GM21390 (cell line): Measurements from ENCODE around the gene NEK3.
A peak's percentile ranks its signal among the peaks of the same experiment; 100 is the strongest.
"Not testable (repeated sequence)": the region's sequence is repeated elsewhere in the genome, so short reads cannot be mapped to it uniquely, and the experiment has no call there.

Experiments used
- ATAC-seq: cut with Tn5 transposase; IDR thresholded peaks from one replicate; pipeline ENCODE4 v1.9.1; 2021; ENCODE audit not compliant: unreplicated experiment

Gene NEK3

GRCh38 chr13:52159159-52159982 lies at the start of gene NEK3:
Gene NEK3, minus strand, starts transcription at chr13:52159597. Its CDS starts 3,406 bp downstream, at chr13:52156191.
- ATAC-seq: peak; percentile 81

- not testable (repeated sequence) for ATAC-seq
These were observed 49.0 kb upstream of the NEK3 start for GRCh38 chr13:52208384-52208783.

- ATAC-seq: not testable (repeated sequence)
These were observed 48.5 kb upstream of the NEK3 start for GRCh38 chr13:52207896-52208295.

- ATAC-seq: not testable (repeated sequence)
These were observed 47.9 kb upstream of the NEK3 start for GRCh38 chr13:52207337-52207736.

GRCh38 chr13:52204546-52204945 lies 45.1 kb upstream of the NEK3 start:
- not testable (repeated sequence) for ATAC-seq

GRCh38 chr13:52203864-52204263 lies 44.5 kb upstream of the NEK3 start:
- not testable (repeated sequence) for ATAC-seq

GRCh38 chr13:52202506-52202905 lies 43.1 kb upstream of the NEK3 start:
- not testable (repeated sequence) for ATAC-seq

GRCh38 chr13:52201439-52202193 lies 42.2 kb upstream of the NEK3 start:
- ATAC-seq: not testable (repeated sequence)

- ATAC-seq: peak; percentile 59
These were observed 36.0 kb upstream of the NEK3 start for GRCh38 chr13:52195401-52195837.

GRCh38 chr13:52194184-52194868 lies 34.9 kb upstream of the NEK3 start:
- ATAC-seq: peak; percentile 73

GRCh38 chr13:52193587-52194183 lies 34.3 kb upstream of the NEK3 start:
- ATAC-seq: not testable (repeated sequence)

GRCh38 chr13:52187424-52188187 lies 28.2 kb upstream of the NEK3 start:
- ATAC-seq: peak; percentile 55

GRCh38 chr13:52187029-52187423 lies 27.6 kb upstream of the NEK3 start:
- ATAC-seq: peak; percentile 15

GRCh38 chr13:52181316-52181954 lies 22.0 kb upstream of the NEK3 start:
- ATAC-seq: not testable (repeated sequence)

- ATAC-seq: no peak
These were observed 20.5 kb upstream of the NEK3 start for GRCh38 chr13:52179925-52180324.

- no peak for ATAC-seq
These were observed 17.9 kb upstream of the NEK3 start for GRCh38 chr13:52177276-52177675.

- ATAC-seq: not testable (repeated sequence)
These were observed 14.6 kb upstream of the NEK3 start for GRCh38 chr13:52173970-52174369.

- no peak for ATAC-seq
These were observed 14.0 kb upstream of the NEK3 start for GRCh38 chr13:52173373-52173772.

GRCh38 chr13:52171686-52172085 lies 12.3 kb upstream of the NEK3 start:
- not testable (repeated sequence) for ATAC-seq
